Measurements from ENCODE around the gene SEC14L6.

The SEC14L6 gene

GRCh38 chr22:30474683-30475424 is 71.7 kb downstream of the SEC14L6 start:
- no peak overlapping the region for H3K4me3 ChIP-seq (ENCODE audit: control insufficient read depth, low read depth, low read length)
- DNase-seq (ENCODE audit: low read depth) = no peak
- no peak for TF ChIP-seq CTCF (conservative IDR thresholded peaks at IDR 0.05; ENCODE audit: control insufficient read depth, insufficient read depth, low read depth, low read length)

- no peak overlapping the region for H3K4me3 ChIP-seq (ENCODE audit: control insufficient read depth, low read depth, low read length)
- TF ChIP-seq CTCF (conservative IDR thresholded peaks at IDR 0.05; ENCODE audit: control insufficient read depth, insufficient read depth, low read depth, low read length) = no peak
- DNase-seq (ENCODE audit: low read depth) = no peak
Measured at GRCh38 chr22:30474121-30474520, 72.4 kb downstream of the SEC14L6 start.

- no peak for TF ChIP-seq CTCF (conservative IDR thresholded peaks at IDR 0.05; ENCODE audit: control insufficient read depth, insufficient read depth, low read depth, low read length)
- DNase-seq (ENCODE audit: low read depth) = no peak
- no peak overlapping the region for H3K4me3 ChIP-seq (ENCODE audit: control insufficient read depth, low read depth, low read length)
Measured at GRCh38 chr22:30472994-30473720, 73.4 kb downstream of the SEC14L6 start.
